GM19025 (cell line): ENCODE measurements around the gene NOX4.

Source experiments
- ATAC-seq: cut with Tn5 transposase; IDR thresholded peaks from one replicate; pipeline ENCODE4 v1.9.1; 2021; ENCODE audit warnings: mild to moderate bottlenecking, low read depth, moderate library complexity; ENCODE audit not compliant: unreplicated experiment

The NOX4 gene

GRCh38 chr11:89490981-89491690 lies at the start of gene NOX4:
Gene NOX4 (minus strand): TSS chr11:89491375. CDS start chr11:89491246, 129 bp downstream.
- ATAC-seq = no peak

GRCh38 chr11:89540826-89541225 lies 49.7 kb upstream of the NOX4 start:
- ATAC-seq = no peak

GRCh38 chr11:89537936-89538335 lies 46.8 kb upstream of the NOX4 start:
- no peak for ATAC-seq

- no peak for ATAC-seq
Measured at GRCh38 chr11:89536926-89537325, 45.8 kb upstream of the NOX4 start.

DNA sequence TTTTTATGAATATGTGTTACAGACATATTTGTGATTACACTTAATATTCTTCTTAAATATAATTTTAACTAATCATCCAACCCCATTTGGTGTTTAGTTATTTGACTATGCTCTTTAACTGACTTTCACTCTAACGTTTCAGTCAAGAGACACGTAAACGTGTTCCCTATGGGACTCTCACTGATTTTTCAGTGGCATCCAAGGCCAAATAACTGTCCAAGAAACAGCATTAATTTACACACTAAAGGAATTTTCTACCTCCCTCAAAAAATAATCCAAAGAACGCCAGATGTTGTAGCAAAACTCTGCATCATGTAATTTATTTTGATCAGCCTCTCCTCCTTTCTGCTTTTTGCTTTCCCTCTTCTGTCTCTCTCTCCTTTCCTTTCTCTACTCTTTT lies 44.0 kb upstream of the NOX4 start:
- no peak for ATAC-seq

DNA sequence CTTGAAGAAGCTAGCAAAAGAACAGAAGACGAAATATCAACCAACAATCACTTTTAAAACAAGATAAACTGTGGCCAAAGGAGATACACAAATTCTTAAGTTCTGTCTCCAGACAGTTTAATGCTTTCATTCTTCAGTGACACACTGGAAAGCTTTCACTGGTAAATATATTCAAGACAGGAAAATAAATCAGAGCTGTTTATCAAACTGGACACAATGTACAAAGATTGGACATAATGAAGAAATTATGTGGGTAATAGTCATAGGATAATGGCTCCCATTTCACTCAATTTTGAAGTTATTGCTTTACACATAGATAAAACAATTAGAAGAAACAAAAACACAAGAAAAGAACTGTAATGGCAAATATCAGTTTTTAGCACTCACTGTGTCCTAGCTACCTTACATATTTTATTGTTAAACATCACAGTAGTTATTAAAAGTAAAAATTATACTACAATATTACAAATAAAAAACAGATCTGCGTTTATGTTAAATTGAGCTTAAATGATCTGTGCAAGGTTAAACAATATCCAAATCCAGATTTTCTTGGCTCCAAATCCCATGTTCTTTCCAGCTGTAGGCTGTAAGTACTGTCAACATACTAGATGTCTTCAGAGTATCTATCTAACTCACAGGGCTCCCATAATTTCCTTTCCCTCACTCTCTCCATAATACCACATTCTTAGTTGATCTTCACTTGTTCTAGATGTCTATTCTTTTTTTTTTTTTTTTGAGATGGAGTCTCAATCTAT lies 38.6 kb upstream of the NOX4 start:
- ATAC-seq = no peak

DNA sequence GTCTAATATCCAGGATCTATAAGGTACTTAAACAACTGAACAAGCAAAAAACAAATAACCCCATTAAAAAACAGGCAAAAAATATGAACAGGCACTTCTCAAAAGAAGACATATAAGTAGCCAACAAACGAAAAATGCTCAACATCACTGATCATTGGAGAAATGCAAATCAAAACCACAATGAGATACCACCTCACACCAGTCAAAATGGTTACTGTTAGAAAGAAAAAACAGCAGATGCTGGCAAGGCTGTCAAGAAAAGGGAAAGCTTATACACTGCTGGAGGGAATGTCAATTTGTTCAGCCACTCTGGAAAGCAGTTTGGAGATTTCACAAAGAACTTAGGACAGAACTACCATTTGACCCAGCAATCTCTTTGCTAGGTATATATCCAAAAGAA lies 30.6 kb upstream of the NOX4 start:
- no peak for ATAC-seq

- ATAC-seq = no peak
Measured at GRCh38 chr11:89521294-89521693, 30.1 kb upstream of the NOX4 start.

- ATAC-seq = no peak
Measured at GRCh38 chr11:89516496-89516895, 25.3 kb upstream of the NOX4 start.

GRCh38 chr11:89508544-89508943 lies 17.4 kb upstream of the NOX4 start:
- ATAC-seq = no peak

DNA sequence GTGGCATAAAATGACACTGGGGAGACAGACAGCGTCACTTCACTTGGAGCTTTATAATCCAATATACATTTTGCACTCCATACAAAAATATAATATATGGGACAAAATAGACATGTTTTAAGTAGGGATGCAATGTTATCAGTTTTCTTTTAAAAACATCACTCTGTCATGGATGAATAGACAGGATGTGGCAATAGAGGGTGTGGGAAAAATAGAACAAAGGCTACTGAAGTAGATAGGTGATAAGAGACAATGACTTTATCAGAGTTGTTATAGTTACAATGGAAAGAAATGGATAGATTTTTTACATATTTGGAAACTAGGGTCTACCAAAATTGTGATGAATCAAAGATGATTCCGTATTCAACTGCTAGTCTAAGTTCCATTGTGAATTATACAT lies 13.1 kb upstream of the NOX4 start:
- ATAC-seq = no peak

- no peak for ATAC-seq
Measured at GRCh38 chr11:89503422-89503821, 12.2 kb upstream of the NOX4 start.

- ATAC-seq = no peak
Measured at GRCh38 chr11:89502301-89502700, 11.1 kb upstream of the NOX4 start.

DNA sequence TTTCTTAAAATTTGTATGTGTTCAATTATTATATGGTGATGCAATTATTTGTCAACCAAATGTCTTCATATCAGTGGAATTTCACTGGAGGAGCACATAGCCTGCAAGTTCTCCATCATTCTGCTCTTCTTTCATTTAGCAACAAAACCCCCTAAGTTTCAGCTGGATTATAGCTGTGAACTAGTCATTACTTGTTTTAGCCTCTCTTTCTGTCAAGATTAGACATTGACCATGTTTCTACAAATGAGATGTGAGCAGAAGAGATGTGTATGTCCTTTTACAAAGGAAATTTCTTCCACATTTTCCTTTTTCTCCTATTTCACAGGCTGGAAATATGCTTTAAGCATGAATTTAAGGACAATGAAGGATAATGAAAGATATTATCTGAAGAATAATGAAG lies 9.2 kb upstream of the NOX4 start:
- ATAC-seq = no peak

DNA sequence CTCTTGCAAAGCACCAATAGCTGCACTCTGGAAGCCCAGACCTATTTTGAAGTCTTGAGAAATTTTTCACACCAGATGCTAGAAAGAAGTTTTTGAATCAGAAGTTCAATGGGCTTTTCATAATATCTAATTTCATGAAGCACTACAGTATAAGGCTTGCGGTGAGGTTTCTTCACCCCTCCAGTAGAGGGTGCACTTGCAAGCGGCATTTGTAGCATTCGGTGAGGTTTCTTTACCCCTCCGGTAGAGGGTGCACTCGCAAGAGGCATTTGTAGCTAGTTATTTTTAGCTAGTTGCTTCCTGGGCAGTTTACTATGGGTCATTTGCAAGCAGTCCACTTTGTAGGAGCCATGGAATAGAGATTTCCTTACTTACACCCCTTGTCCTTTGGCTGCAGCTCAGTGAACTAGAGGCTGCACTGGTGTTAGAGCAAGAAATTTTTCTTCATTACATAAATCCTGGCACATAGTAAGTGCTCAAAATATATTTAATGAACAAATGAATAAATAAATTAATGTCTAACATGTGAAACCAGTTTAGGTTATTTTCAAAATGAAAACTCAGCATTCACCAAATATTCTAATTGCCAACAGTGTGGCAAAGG lies 7.8 kb upstream of the NOX4 start:
- ATAC-seq = no peak

DNA sequence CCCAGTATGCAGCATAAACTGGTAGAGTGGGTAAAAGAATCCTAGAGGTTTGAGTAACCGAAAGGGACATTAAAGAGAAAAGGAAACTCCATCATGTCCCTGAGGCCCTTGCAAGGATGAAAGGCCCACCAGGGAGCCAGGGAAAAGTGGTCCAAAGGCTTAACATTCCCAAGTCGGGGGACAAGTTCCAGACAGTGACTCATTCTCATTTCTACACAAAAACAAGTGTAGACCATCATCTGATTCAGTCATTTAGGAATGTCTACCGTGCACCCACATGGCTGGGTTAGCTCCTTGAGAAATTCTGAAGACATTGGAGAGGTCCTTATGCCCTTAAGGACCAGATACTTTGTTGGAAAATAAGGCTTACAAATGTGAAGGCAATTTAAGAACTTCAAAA lies 4.8 kb upstream of the NOX4 start:
- no peak for ATAC-seq

GRCh38 chr11:89493431-89493830 lies 2.3 kb upstream of the NOX4 start:
- ATAC-seq = no peak

- no peak for ATAC-seq
Measured at GRCh38 chr11:89490602-89490980, 584 bp downstream of the NOX4 start.

DNA sequence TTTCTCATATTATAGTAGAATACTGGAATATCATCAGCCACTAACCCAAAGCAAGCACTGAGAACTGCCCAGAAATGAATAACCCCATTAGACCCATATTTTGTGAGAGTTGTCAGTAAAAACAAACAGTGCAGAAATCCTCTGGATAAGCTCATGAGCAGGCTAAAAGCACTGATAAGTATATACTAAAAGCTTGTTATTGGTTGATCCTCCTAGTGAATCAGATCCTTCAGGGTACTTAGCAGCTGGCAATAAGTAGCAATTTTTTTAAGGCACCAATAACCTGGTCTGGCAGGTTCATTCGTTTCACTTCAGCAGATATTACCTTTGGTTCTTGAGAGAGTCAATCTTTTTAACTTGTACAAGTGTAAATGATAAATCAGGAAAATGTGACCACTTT lies 1.2 kb downstream of the NOX4 start:
- no peak for ATAC-seq

DNA sequence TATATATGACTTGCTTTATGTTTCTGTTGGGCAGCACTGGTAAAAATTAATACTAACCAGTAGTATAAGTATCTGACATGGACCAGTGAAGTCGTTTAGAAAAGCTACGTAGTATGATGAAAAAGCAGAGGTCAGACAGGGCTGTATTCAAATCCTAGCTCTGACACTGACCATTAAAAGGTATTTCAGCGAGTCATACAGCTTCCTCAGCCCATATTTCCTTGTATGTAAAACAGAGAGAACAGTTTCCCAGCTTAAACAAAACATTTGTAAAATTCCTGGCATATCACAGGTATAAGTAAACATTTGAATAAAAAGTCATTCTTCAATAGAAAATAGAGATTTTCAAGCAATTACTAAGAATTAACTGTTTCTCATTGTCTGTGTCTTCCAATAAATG lies 4.2 kb downstream of the NOX4 start:
- ATAC-seq = no peak

DNA sequence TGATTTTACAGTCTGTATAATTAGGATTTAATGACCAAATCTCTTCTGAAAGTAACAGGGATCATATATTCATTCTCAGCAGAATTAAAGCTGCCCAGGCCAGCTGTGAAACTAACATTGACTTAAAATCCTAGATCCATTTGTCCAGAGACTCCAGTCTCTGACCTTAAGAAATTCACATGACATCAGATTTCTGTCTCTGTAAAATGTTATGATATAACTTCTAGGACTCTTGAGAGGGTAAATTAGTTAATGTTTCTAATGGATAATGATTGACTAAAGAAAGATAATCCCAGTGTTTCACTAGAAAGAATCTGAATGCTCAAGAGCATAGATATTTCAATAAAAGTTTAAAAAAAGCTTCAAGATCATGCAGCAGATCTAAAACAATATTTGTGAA lies 6.3 kb downstream of the NOX4 start:
- ATAC-seq = no peak

DNA sequence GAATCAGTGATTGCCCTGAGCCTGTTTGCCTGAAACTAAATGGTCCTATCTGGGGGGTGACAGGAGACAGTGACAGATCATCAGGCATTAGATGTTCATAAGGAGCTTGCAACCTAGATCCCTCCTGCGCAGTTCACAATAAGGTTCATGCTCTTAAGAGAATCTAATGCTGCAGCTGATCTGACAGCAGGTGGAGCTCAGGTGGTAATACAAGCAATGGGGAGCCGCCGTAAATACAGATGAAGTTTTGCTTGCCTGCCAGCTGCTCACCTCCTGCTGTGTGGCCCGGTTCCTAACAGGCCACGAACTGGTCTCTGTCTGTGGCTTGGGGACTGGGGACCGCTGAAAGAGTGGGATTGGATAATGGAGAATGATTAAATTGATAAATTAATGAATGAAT lies 14.0 kb downstream of the NOX4 start:
- no peak for ATAC-seq
